IMR-90 (cell line): ENCODE measurements around the gene IL17B.
"Not testable (repeated sequence)": the region's sequence is repeated elsewhere in the genome, so short reads cannot be mapped to it uniquely, and the experiment has no call there.

Source experiments
- CTCF ChIP-seq: conservative IDR thresholded peaks from 2 replicates; pipeline ENCODE4 v1.5.1; 2012; ENCODE audit warnings: mild to moderate bottlenecking, low read depth, low read length, improper control_type of control experiment
- FOS ChIP-seq: fragments of 150-350 bp; IDR thresholded peaks from 2 replicates; pipeline ENCODE4 v1.6.1; 2016; ENCODE audit warnings: low read depth, low read length
- MAFK ChIP-seq: IDR thresholded peaks from 2 replicates; pipeline ENCODE4 v1.6.1; 2012; ENCODE audit warnings: low read depth, low read length, improper control_type of control experiment
- MAZ ChIP-seq: IDR thresholded peaks from 2 replicates; pipeline ENCODE4 v1.6.1; 2012; ENCODE audit warnings: low read depth, mild to moderate bottlenecking, low read length, improper control_type of control experiment, moderate library complexity, borderline replicate concordance
- POLR2A ChIP-seq: IDR thresholded peaks from 2 replicates; pipeline ENCODE4 v1.6.1; 2012; ENCODE audit warnings: mild to moderate bottlenecking, low read depth, low read length
- RAD21 ChIP-seq: IDR thresholded peaks from 2 replicates; pipeline ENCODE4 v1.6.1; 2012; ENCODE audit warnings: low read length, improper control_type of control experiment
- USF2 ChIP-seq: fragments of 150-350 bp; IDR thresholded peaks from 2 replicates; pipeline ENCODE4 v1.6.1; 2017; ENCODE audit warnings: mild to moderate bottlenecking, antibody characterized with exemption, low read length, low read depth

- TF ChIP-seq FOS, CTCF, RAD21, MAZ, POLR2A, USF2, MAFK: not testable (repeated sequence)
These were observed 15.9 kb upstream of the IL17B start for GRCh38 chr5:149394996-149395395.
